IMR-90 (cell line): ENCODE measurements around the gene TNRC6B.

ENCODE experiments used
- CEBPB ChIP-seq: IDR thresholded peaks from 2 replicates; pipeline ENCODE4 v1.6.1; 2012; ENCODE audit warnings: low read depth, low read length, improper control_type of control experiment
- MAFK ChIP-seq: IDR thresholded peaks from 2 replicates; pipeline ENCODE4 v1.6.1; 2012; ENCODE audit warnings: low read depth, low read length, improper control_type of control experiment
- MAZ ChIP-seq: IDR thresholded peaks from 2 replicates; pipeline ENCODE4 v1.6.1; 2012; ENCODE audit warnings: low read depth, mild to moderate bottlenecking, low read length, improper control_type of control experiment, moderate library complexity, borderline replicate concordance
- POLR2A ChIP-seq: IDR thresholded peaks from 2 replicates; pipeline ENCODE4 v1.6.1; 2012; ENCODE audit warnings: mild to moderate bottlenecking, low read depth, low read length
- RAD21 ChIP-seq: IDR thresholded peaks from 2 replicates; pipeline ENCODE4 v1.6.1; 2012; ENCODE audit warnings: low read length, improper control_type of control experiment
- RFX5 ChIP-seq: IDR thresholded peaks from 2 replicates; pipeline ENCODE4 v1.8.0; 2012; ENCODE audit warnings: low read depth, mild to moderate bottlenecking, low read length, moderate library complexity
- SMC3 ChIP-seq: fragments of 150-350 bp; IDR thresholded peaks from 2 replicates; pipeline ENCODE4 v1.6.1; 2016; ENCODE audit warnings: low read depth, mild to moderate bottlenecking, antibody characterized with exemption, low read length, moderate library complexity
- TF ChIP-seq, protein P1 (sequence below): conservative IDR thresholded peaks from 2 replicates; pipeline ENCODE4 v1.5.1; 2012; ENCODE audit warnings: mild to moderate bottlenecking, low read depth, low read length, improper control_type of control experiment
- TF ChIP-seq, protein P2 (sequence below): fragments of 150-350 bp; IDR thresholded peaks from 2 replicates; pipeline ENCODE4 v1.6.1; 2017; ENCODE audit warnings: mild to moderate bottlenecking, antibody characterized with exemption, low read length, low read depth
- TF ChIP-seq, protein P3 (sequence below): fragments of 150-350 bp; IDR thresholded peaks from 2 replicates; pipeline ENCODE4 v1.6.1; 2016; ENCODE audit warnings: low read depth, mild to moderate bottlenecking, low read length, moderate library complexity, borderline replicate concordance

DNA sequence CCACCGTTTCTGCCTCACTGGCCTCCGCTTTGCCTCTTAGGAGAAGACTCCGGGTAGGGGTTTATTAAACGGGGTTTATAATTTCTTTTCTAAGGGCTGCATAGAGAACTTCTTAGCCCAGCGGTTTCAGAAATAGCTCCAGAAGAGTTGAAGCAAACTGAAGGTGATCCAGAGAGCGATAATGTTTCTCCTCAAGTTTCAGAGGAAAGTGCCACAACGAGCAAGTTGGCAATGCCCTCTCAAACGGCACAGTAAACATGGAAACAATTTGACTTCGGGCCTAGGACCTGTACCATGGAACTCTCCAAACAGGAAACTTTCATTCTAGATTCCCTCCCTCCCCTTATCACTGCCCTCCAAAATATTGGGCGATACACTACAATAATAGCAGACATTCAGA, 169.6 kb downstream of the TNRC6B start:
- TF ChIP-seq POLR2A (no peak), MAZ (no peak), RAD21 (no peak), RFX5 (no peak), CEBPB (no peak), SMC3 (no peak), MAFK (no peak)
- TF ChIP-seq, protein P1, sequence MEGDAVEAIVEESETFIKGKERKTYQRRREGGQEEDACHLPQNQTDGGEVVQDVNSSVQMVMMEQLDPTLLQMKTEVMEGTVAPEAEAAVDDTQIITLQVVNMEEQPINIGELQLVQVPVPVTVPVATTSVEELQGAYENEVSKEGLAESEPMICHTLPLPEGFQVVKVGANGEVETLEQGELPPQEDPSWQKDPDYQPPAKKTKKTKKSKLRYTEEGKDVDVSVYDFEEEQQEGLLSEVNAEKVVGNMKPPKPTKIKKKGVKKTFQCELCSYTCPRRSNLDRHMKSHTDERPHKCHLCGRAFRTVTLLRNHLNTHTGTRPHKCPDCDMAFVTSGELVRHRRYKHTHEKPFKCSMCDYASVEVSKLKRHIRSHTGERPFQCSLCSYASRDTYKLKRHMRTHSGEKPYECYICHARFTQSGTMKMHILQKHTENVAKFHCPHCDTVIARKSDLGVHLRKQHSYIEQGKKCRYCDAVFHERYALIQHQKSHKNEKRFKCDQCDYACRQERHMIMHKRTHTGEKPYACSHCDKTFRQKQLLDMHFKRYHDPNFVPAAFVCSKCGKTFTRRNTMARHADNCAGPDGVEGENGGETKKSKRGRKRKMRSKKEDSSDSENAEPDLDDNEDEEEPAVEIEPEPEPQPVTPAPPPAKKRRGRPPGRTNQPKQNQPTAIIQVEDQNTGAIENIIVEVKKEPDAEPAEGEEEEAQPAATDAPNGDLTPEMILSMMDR, result no peak
- TF ChIP-seq, protein P2, sequence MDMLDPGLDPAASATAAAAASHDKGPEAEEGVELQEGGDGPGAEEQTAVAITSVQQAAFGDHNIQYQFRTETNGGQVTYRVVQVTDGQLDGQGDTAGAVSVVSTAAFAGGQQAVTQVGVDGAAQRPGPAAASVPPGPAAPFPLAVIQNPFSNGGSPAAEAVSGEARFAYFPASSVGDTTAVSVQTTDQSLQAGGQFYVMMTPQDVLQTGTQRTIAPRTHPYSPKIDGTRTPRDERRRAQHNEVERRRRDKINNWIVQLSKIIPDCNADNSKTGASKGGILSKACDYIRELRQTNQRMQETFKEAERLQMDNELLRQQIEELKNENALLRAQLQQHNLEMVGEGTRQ, result no peak
- TF ChIP-seq, protein P3, sequence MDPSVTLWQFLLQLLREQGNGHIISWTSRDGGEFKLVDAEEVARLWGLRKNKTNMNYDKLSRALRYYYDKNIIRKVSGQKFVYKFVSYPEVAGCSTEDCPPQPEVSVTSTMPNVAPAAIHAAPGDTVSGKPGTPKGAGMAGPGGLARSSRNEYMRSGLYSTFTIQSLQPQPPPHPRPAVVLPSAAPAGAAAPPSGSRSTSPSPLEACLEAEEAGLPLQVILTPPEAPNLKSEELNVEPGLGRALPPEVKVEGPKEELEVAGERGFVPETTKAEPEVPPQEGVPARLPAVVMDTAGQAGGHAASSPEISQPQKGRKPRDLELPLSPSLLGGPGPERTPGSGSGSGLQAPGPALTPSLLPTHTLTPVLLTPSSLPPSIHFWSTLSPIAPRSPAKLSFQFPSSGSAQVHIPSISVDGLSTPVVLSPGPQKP, result no peak
